Activated naive CD4-positive, alpha-beta T cell treated with Interleukin-2 at 50 U/mL for 16 hours (primary cell): ENCODE measurements around the gene TMEM117.

Experiments
- DNase-seq: peaks from one replicate; pipeline ENCODE4 v3.0.0-alpha.2; 2020

Gene TMEM117

GRCh38 chr12:43835656-43836474 is at the start of gene TMEM117:
TSS of gene TMEM117 (plus strand) at chr12:43836081.
- peak; percentile 59 for DNase-seq

GRCh38 chr12:43786899-43787693 is 48.8 kb upstream of the TMEM117 start:
- no peak for DNase-seq

- DNase-seq, result no peak
Observed at GRCh38 chr12:43789941-43790340, 45.9 kb upstream of the TMEM117 start.

GRCh38 chr12:43795716-43796280 is 40.1 kb upstream of the TMEM117 start:
- no peak for DNase-seq

GRCh38 chr12:43797561-43798217 is 38.2 kb upstream of the TMEM117 start:
- DNase-seq, result no peak

- no peak for DNase-seq
Observed at GRCh38 chr12:43805149-43805859, 30.6 kb upstream of the TMEM117 start.

- peak; percentile 88 for DNase-seq
Observed at GRCh38 chr12:43805860-43806736, 29.8 kb upstream of the TMEM117 start, which contains the start of gene TWF1. TSS of gene TWF1 (minus strand) at chr12:43806317. CDS start at chr12:43806245, 72 bp downstream.

- DNase-seq, result no peak
Observed at GRCh38 chr12:43806737-43807072, 29.2 kb upstream of the TMEM117 start.

- no peak for DNase-seq
Observed at GRCh38 chr12:43807386-43807785, 28.5 kb upstream of the TMEM117 start.

- no peak for DNase-seq
Observed at GRCh38 chr12:43812057-43812456, 23.8 kb upstream of the TMEM117 start.

GRCh38 chr12:43812926-43813325 is 23.0 kb upstream of the TMEM117 start:
- no peak for DNase-seq

- no peak for DNase-seq
Observed at GRCh38 chr12:43815416-43815815, 20.5 kb upstream of the TMEM117 start.

- no peak for DNase-seq
Observed at GRCh38 chr12:43816168-43816567, 19.7 kb upstream of the TMEM117 start.

- DNase-seq, result no peak
Observed at GRCh38 chr12:43824207-43824775, 11.6 kb upstream of the TMEM117 start.

GRCh38 chr12:43826681-43827080 is 9.2 kb upstream of the TMEM117 start:
- no peak for DNase-seq

GRCh38 chr12:43827093-43827492 is 8.8 kb upstream of the TMEM117 start:
- no peak for DNase-seq

GRCh38 chr12:43832463-43833168 is 3.3 kb upstream of the TMEM117 start:
- peak; percentile 9 for DNase-seq

- DNase-seq, result no peak
Observed at GRCh38 chr12:43835264-43835655, 621 bp upstream of the TMEM117 start.

GRCh38 chr12:43836475-43836989 is 651 bp downstream of the TMEM117 start:
- DNase-seq, result no peak

- DNase-seq, result no peak
Observed at GRCh38 chr12:43840338-43840737, 4.5 kb downstream of the TMEM117 start.
